ENCODE data around the gene OTOG. TPM values are rescaled to one million over a fixed set of nuclear protein-coding genes. Genes with fewer than 3 reads are reported as not detected.

Gene OTOG
- total and polyA plus RNA-seq, 4 donors = 0.11 TPM; not detected in 3

GRCh38 chr11:17528181-17528691 lies 18.8 kb upstream of the OTOG start:
- Histone ChIP-seq H3K4me1 (ENCODE audit: control insufficient read depth in 5 of 5, insufficient read depth in 5 of 5, low read length in 5 of 5) (peaks cover 0 to 3% (median 0%) of the 10 kb centered on the region in 5 donors), H3K27ac (ENCODE audit: low read depth in 1 of 2, low read length in 1 of 2) (no peak overlapping the region), H3K27me3 (ENCODE audit: control insufficient read depth in 3 of 3, insufficient read depth in 3 of 3, low read length in 2 of 3) (no peaks in the 10 kb centered on the region), H3K36me3 (ENCODE audit: control insufficient read depth in 4 of 4, insufficient read depth in 4 of 4, low read length in 4 of 4) (no peaks in the 10 kb centered on the region), H3K9ac (ENCODE audit: insufficient read depth in 1 of 2, low read length in 2 of 2) (no peak overlapping the region), H3K4me3 (no peak overlapping the region), H3K9me3 (ENCODE audit: control insufficient read depth in 4 of 4, insufficient read depth in 3 of 4, low read length in 3 of 4) (no peaks in the 10 kb centered on the region)
- peak; percentile 6 for TF ChIP-seq CTCF (IDR thresholded peaks at IDR 0.05; ENCODE audit: control extremely low read depth, extremely low read depth)
- DNase-seq (peak; percentile 36 to 58 (median 43)), ATAC-seq (ENCODE audit: insufficient read depth, low FRiP score) (no peak)
- WGBS, 2 donors = 53 to 56% methylated on average over 9 of the region's 9 CpGs

- Histone ChIP-seq H3K4me1 (ENCODE audit: control insufficient read depth in 5 of 5, insufficient read depth in 5 of 5, low read length in 5 of 5) (peaks cover 0 to 3% (median 0%) of the 10 kb centered on the region in 5 donors), H3K4me3 (no peak overlapping the region), H3K9me3 (ENCODE audit: control insufficient read depth in 4 of 4, insufficient read depth in 3 of 4, low read length in 3 of 4) (no peaks in the 10 kb centered on the region), H3K27ac (ENCODE audit: low read depth in 1 of 2, low read length in 1 of 2) (no peak overlapping the region), H3K9ac (ENCODE audit: insufficient read depth in 1 of 2, low read length in 2 of 2) (no peak overlapping the region), H3K36me3 (ENCODE audit: control insufficient read depth in 4 of 4, insufficient read depth in 4 of 4, low read length in 4 of 4) (no peaks in the 10 kb centered on the region), H3K27me3 (ENCODE audit: control insufficient read depth in 3 of 3, insufficient read depth in 3 of 3, low read length in 2 of 3) (no peaks in the 10 kb centered on the region)
- TF ChIP-seq CTCF (IDR thresholded peaks at IDR 0.05; ENCODE audit: control extremely low read depth, extremely low read depth) = no peak
- no peak for ATAC-seq (ENCODE audit: insufficient read depth, low FRiP score)
- WGBS, 2 donors = 75 to 80% methylated on average over 14 of the region's 14 CpGs
- peak; percentile 34 to 67 (median 35) for DNase-seq
Measured at GRCh38 chr11:17528906-17529843, 17.9 kb upstream of the OTOG start.

GRCh38 chr11:17529844-17530185 lies 17.2 kb upstream of the OTOG start:
- Histone ChIP-seq H3K27me3 (ENCODE audit: control insufficient read depth in 3 of 3, insufficient read depth in 3 of 3, low read length in 2 of 3) (no peaks in the 10 kb centered on the region), H3K36me3 (ENCODE audit: control insufficient read depth in 4 of 4, insufficient read depth in 4 of 4, low read length in 4 of 4) (no peaks in the 10 kb centered on the region), H3K27ac (ENCODE audit: low read depth in 1 of 2, low read length in 1 of 2) (no peak overlapping the region), H3K4me3 (no peak overlapping the region), H3K9ac (ENCODE audit: insufficient read depth in 1 of 2, low read length in 2 of 2) (no peak overlapping the region), H3K9me3 (ENCODE audit: control insufficient read depth in 4 of 4, insufficient read depth in 3 of 4, low read length in 3 of 4) (no peaks in the 10 kb centered on the region), H3K4me1 (ENCODE audit: control insufficient read depth in 5 of 5, insufficient read depth in 5 of 5, low read length in 5 of 5) (peaks cover 0 to 3% (median 0%) of the 10 kb centered on the region in 5 donors)
- DNase-seq = peak in 2 of 3 donors; percentile 18 to 34
- ATAC-seq (ENCODE audit: insufficient read depth, low FRiP score) = no peak
- no peak for TF ChIP-seq CTCF (IDR thresholded peaks at IDR 0.05; ENCODE audit: control extremely low read depth, extremely low read depth)
- 81 to 89% methylated on average over 10 of the region's 10 CpGs for WGBS, 2 donors
